ENCODE data around the gene EYS.

DNA sequence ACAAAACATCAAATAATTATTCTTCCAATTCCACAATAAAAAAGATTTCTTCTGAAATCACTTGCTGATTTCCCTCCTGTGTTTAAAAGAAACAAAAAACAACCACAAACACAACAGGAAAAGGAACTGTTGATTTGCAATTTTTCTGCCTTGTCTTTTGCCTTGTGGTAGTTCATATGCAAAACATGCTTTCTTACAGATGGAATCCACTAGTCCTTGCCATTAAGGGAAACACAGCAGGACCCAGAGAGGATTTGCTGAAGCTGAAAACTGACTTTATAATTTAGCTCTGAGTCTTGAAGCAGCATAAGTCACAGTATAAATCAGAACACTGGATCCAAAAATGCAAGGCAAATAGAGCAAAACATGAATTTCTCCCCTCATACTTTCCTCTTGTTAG is 1742.7 kb downstream of the EYS start:
- TF ChIP-seq YY1 (IDR thresholded peaks at IDR 0.05; ENCODE audit: insufficient read depth, insufficient read length) (no peak), ZNF274 (IDR thresholded peaks at IDR 0.05; ENCODE audit: low read depth, low read length) (no peak)
